GM21381 (cell line): Measurements from ENCODE around the gene MMP10.

Experiments used
- ATAC-seq: cut with Tn5 transposase; IDR thresholded peaks from one replicate; pipeline ENCODE4 v1.9.1; 2021; ENCODE audit warnings: mild to moderate bottlenecking, moderate library complexity; ENCODE audit not compliant: unreplicated experiment

Gene MMP10

DNA sequence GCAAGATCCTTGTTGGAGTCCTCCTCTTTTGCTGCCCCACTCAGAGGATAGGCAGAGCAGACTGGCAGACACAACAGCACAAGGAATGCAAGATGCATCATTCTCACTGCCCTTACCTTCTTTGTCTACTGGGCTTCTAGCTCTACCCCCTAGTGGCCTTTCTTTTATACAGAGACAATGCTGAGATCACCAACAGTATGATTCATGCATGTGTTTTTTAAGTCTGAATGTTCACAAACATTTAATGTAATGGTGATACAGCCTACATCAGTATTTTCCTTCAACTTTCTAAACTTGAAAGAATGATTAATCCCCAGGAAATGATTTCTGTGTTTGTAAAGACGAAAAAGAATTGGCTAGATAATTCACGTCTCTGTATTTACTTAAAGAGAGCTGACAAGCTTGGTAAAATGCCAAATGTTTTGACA is at the start of gene MMP10:
Gene MMP10, minus strand, starts transcription at position 138 of the 428 bp plus-strand sequence. Its CDS starts 37 bp downstream, at position 101.
- no peak for ATAC-seq

- ATAC-seq, result no peak
These were observed 49.0 kb upstream of the MMP10 start for GRCh38 chr11:102829316-102830000.

- no peak for ATAC-seq
These were observed 44.1 kb upstream of the MMP10 start for GRCh38 chr11:102824556-102824955.

DNA sequence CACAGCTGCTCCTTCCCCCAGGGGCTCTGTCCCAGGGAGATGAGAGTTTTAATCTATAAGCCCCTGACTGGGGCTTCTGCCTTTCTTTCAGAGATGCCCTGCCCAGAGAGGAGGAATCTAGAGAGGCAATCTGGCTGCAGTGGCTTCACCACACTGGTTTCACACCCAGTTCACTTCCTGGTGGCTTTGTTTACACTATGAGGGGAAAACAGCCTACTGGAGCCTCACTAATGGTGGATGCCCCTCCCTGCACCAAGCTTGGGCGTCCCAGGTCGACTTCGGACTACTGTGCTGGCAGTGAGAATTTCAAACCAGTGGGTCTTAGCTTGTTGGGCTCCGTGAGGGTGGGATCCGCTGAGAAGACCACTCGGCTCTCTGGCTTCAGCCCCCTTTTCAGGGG is 39.1 kb upstream of the MMP10 start:
- no peak for ATAC-seq

DNA sequence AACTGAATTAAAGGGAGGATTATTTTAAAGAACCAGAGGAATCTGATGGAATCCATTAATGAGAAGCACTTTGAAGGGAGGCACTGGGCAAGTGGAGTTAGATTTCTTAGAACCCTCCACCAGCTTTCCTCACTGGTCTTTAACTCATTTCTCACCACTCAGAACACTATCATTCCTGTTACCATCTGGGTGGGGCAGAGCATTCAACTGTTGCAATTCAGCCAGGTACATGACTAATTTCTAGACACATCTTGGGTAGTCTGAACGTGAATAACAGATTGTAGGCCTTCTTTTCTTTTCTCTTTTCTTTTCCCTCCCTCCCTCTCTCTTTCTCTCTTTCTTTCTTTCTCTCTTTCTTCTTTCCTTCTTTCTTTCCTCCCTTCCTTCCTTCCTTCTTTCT is 33.1 kb upstream of the MMP10 start:
- no peak for ATAC-seq

- no peak for ATAC-seq
These were observed 31.8 kb upstream of the MMP10 start for GRCh38 chr11:102812188-102812587.

DNA sequence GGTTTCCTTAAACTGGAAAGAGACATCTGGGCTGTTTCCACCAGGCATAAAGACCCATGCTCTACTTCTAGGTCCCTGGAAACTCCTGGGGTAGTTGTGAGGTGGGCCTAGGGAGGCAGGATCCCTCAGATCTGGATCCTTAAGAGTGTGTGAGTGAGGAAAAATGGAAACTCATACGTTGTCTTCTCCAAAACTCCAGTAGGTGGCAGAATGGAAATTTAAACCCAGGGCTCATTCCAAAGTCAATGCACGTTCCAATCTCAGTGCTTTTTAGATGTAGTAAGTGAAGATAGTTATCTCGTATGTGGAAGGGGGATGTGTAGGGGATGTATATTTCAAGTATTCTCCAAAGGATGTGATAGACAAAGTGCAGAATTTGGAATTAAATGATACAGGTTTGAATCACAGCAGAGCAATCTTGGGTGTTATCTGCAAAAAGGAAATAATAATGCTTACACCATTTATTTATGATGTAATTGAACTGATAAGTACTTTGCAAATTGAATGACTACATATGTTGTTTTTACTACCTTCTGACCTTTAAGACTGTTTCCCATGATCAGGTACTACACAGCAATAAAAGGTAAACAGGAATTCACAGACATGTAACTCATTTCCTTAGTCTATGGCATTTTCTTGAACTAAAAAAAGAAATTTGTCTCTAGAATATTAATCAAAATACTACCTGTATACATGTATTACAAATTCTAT is 30.7 kb upstream of the MMP10 start:
- no peak for ATAC-seq

GRCh38 chr11:102809971-102810370 is 29.5 kb upstream of the MMP10 start:
- ATAC-seq, result no peak

DNA sequence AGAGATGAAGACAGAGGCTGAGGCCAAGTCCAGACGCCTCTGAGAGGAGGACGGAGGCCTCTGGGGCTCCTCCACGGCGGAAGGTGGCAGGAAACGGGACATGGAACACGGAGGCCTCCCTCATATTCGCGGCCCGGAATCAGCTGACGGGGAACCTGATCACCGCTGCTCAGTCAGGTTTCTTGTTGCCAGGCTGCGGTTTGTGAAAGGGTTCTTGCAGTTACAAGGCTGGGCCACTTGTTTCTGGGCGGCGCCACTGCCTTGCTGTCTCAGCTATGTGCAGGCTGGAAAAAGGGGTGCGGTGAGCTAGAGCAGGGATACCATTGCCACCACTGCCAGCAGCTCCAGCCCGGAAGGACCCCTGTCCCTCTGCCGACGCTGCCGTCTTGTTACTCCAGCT is 27.5 kb upstream of the MMP10 start:
- no peak for ATAC-seq

- no peak for ATAC-seq
These were observed 25.9 kb upstream of the MMP10 start for GRCh38 chr11:102806296-102806695.

- no peak for ATAC-seq
These were observed 21.9 kb upstream of the MMP10 start for GRCh38 chr11:102802341-102802740.

- ATAC-seq, result no peak
These were observed 20.3 kb upstream of the MMP10 start for GRCh38 chr11:102800767-102801166.

GRCh38 chr11:102799681-102800340 is 19.4 kb upstream of the MMP10 start:
- no peak for ATAC-seq

DNA sequence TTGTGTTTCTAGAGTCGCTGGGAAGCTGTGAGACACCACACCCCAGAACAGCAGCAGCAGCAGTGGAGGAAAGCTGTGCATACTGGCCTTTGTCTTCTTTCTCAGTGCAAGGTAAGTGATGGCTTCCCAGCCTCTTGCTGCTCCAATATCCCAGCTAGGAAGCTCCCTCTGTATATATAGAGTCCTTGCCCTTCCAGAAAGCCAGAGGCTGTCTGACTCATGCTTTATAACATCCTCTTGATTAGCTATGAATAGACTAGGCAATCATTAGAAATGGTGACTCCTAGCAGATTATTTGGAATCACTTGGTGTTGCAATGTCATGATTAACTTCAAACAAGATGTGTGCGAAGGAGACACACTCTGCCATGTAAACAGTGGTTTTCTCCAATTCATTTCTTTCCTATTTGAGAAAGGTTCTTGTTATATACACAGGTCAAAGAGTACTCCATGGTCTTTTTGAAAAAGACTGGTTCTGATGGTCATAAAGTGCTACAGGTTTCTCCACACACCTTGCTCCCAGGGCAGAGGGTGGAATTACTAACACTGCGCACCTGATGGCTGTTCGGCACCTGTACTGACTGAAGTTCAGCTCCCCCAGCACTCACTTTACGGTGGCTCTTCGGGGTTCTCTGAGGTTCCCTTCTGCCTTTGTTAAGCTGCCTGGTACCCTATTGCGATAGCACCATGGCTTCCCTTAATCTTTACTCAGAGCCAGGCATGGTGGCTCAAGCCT is 17.8 kb upstream of the MMP10 start, which contains the start of gene MMP1:
Gene MMP1, minus strand, starts transcription at position 149 of the 735 bp plus-strand sequence. Its CDS starts 68 bp downstream, at position 81.
- no peak for ATAC-seq

- peak; percentile 87 for ATAC-seq
These were observed 14.0 kb upstream of the MMP10 start for GRCh38 chr11:102794382-102794781.

DNA sequence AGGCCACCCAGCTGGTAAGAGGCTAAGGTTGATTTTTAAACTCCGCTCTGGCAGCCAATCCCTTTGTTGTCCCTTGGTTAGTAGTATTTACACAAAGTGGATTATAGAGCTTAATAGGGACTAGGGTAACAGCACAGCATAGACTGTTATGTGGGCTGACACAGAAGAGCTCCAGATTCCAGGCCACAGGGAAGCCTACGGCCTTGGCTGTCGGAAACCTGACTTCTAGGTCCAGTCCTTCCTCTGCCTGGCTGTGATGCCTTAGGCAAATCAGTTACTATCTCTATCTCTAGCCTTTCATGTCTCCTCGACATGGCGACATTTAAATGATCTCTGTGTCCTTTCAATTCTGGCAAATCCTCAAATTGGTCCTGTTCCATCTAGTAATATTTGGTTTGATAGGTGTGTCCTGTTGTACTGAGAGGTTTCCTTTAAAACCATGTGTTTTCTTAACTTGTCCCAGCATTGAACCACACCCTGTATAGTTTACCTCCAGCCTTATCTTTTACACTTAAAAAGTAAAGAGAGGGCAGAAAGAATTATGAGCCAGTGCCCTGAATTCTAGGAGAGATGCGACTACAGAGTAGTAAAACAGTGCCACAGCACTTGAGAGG is 13.4 kb upstream of the MMP10 start:
- ATAC-seq, result no peak

DNA sequence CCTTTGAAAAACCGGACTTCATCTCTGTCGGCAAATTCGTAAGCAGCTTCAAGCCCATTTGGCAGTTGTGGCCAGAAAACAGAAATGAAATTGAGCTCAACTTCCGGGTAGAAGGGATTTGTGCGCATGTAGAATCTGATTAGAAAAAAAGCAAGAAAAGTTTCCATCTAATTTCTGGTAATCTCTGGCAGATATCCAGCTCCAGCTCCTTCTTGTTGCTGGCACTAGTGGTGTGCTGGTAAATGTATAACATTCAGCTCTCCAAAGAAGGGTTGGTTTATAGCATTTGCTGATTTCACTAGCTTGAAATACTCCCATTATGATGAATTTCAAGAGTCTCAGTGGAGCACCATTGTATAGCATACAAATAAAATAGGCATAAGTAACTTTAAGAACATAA is 12.2 kb upstream of the MMP10 start:
- ATAC-seq, result no peak

- no peak for ATAC-seq
These were observed 11.0 kb upstream of the MMP10 start for GRCh38 chr11:102791271-102792036.

DNA sequence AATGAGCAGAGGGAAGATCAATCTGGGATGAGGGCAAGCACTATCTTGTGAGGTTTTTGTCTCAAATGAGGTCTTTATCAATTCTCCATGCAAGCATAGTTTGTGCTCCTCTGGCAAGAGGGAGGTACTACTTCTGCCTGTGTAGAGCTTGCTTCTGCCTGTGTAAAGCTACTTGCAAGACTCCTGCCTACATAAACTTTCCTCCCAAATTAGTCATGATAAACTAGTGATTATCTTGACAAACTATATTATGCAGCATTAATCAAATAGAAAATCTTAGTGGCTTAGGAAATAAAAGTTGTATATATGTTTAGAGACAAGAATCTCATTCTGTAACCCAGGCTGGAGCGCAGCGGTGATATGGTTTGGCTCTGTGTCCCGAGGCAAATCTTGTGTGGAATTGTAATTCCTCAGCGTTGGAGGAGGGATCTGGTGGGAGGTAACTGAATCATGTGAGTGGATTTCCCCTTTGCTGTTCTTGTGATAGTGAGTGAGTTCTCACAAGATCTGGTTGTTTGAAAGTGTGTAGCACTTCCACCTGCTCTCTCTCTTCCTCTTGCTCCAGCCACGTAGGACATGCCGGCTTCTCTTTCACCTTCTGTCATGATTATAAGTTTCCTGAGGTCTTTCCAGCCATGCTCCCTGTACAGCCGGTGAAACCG is 8.0 kb upstream of the MMP10 start:
- ATAC-seq, result no peak
